ENCODE results near the gene PF4V1.

The PF4V1 gene

GRCh38 chr4:73853246-73853704, at the start of gene PF4V1:
Gene PF4V1, plus strand, starts transcription at chr4:73853296. Its CDS starts 67 bp downstream, at chr4:73853363.
- Histone ChIP-seq H4K20me1 (ENCODE audit: insufficient read depth, low read length) (no peaks in the 10 kb centered on the region), H3F3A (ENCODE audit: insufficient read depth, low read length) (no peaks in the 10 kb centered on the region), H3K4me3 (ENCODE audit: low read length) (no peak within 1 kb of the TSS), H3K9ac (ENCODE audit: low read length) (no peak within 1 kb of the TSS), H3K4me2 (ENCODE audit: low read depth, low read length) (no peak within 1 kb of the TSS), H3K79me2 (ENCODE audit: low read length) (no peaks in the 10 kb centered on the region), H3K27ac (ENCODE audit: low read length) (no peak within 1 kb of the TSS), H3K36me3 (replicated peaks; ENCODE audit: insufficient read depth, low read length) (no peaks in the 10 kb centered on the region), H3K9me3 (replicated peaks; ENCODE audit: insufficient read depth, low read length) (no peaks in the 10 kb centered on the region), H3K4me1 (ENCODE audit: low read length) (no peaks in the 10 kb centered on the region), H3K27me3 (replicated peaks; ENCODE audit: insufficient read depth, low read length) (no peaks in the 10 kb centered on the region), H2AFZ (ENCODE audit: low read length) (no peak within 1 kb of the TSS), H3K9me2 (replicated peaks; ENCODE audit: insufficient read depth, low read length) (no peaks in the 10 kb centered on the region)
- no peak for DNase-seq
- no peak for TF ChIP-seq CTCF (IDR thresholded peaks at IDR 0.05; ENCODE audit: low read length)
- TF ChIP-seq EZH2 (optimal IDR thresholded peaks at IDR 0.05; ENCODE audit: low read depth, low read length) = no peak
- TF ChIP-seq EZH2phosphoT487 (IDR thresholded peaks at IDR 0.05; ENCODE audit: low read length) = no peak

- peaks cover 13% of the 10 kb centered on the region for H3K4me1 ChIP-seq (ENCODE audit: low read length)
- H3K36me3 ChIP-seq (replicated peaks; ENCODE audit: insufficient read depth, low read length) = no peaks in the 10 kb centered on the region
- no peak overlapping the region for H3K4me3 ChIP-seq (ENCODE audit: low read length)
- H3K9me2 ChIP-seq (replicated peaks; ENCODE audit: insufficient read depth, low read length) = no peaks in the 10 kb centered on the region
- H3K4me2 ChIP-seq (ENCODE audit: low read depth, low read length) = no peak overlapping the region
- no peaks in the 10 kb centered on the region for H3K9me3 ChIP-seq (replicated peaks; ENCODE audit: insufficient read depth, low read length)
- DNase-seq = no peak
- no peaks in the 10 kb centered on the region for H3K27me3 ChIP-seq (replicated peaks; ENCODE audit: insufficient read depth, low read length)
- no peak overlapping the region for H3K27ac ChIP-seq (ENCODE audit: low read length)
- peaks cover 6% of the 10 kb centered on the region; the same call in 1 of the 2 replicates for H3F3A ChIP-seq (ENCODE audit: insufficient read depth, low read length)
- no peak overlapping the region for H2AFZ ChIP-seq (ENCODE audit: low read length)
- no peak overlapping the region for H3K9ac ChIP-seq (ENCODE audit: low read length)
- TF ChIP-seq CTCF (IDR thresholded peaks at IDR 0.05; ENCODE audit: low read length) = no peak
- TF ChIP-seq EZH2 (optimal IDR thresholded peaks at IDR 0.05; ENCODE audit: low read depth, low read length) = no peak
- no peak for TF ChIP-seq EZH2phosphoT487 (IDR thresholded peaks at IDR 0.05; ENCODE audit: low read length)
- no peaks in the 10 kb centered on the region for H4K20me1 ChIP-seq (ENCODE audit: insufficient read depth, low read length)
- no peaks in the 10 kb centered on the region for H3K79me2 ChIP-seq (ENCODE audit: low read length)
Observed at GRCh38 chr4:73810191-73810590, 42.9 kb upstream of the PF4V1 start.

- no peak for TF ChIP-seq EZH2 (optimal IDR thresholded peaks at IDR 0.05; ENCODE audit: low read depth, low read length)
- no peak for TF ChIP-seq EZH2phosphoT487 (IDR thresholded peaks at IDR 0.05; ENCODE audit: low read length)
- TF ChIP-seq CTCF (IDR thresholded peaks at IDR 0.05; ENCODE audit: low read length) = no peak
- no peak for DNase-seq
- H3K9ac ChIP-seq (ENCODE audit: low read length) = no peak overlapping the region
- H4K20me1 ChIP-seq (ENCODE audit: insufficient read depth, low read length) = no peaks in the 10 kb centered on the region
- H3K9me3 ChIP-seq (replicated peaks; ENCODE audit: insufficient read depth, low read length) = no peaks in the 10 kb centered on the region
- no peak overlapping the region for H3K4me2 ChIP-seq (ENCODE audit: low read depth, low read length)
- H3K79me2 ChIP-seq (ENCODE audit: low read length) = no peaks in the 10 kb centered on the region
- H3F3A ChIP-seq (ENCODE audit: insufficient read depth, low read length) = peaks cover 12% of the 10 kb centered on the region; the same call in 1 of the 2 replicates
- H2AFZ ChIP-seq (ENCODE audit: low read length) = no peak overlapping the region
- no peak overlapping the region for H3K27ac ChIP-seq (ENCODE audit: low read length)
- peaks cover 29% of the 10 kb centered on the region for H3K4me1 ChIP-seq (ENCODE audit: low read length)
- no peaks in the 10 kb centered on the region for H3K9me2 ChIP-seq (replicated peaks; ENCODE audit: insufficient read depth, low read length)
- H3K4me3 ChIP-seq (ENCODE audit: low read length) = no peak overlapping the region
- no peaks in the 10 kb centered on the region for H3K27me3 ChIP-seq (replicated peaks; ENCODE audit: insufficient read depth, low read length)
- no peaks in the 10 kb centered on the region for H3K36me3 ChIP-seq (replicated peaks; ENCODE audit: insufficient read depth, low read length)
Observed at GRCh38 chr4:73811841-73812240, 41.3 kb upstream of the PF4V1 start.

All from MM.1S (cell line).